GM18873 (cell line): ENCODE data around the gene HAVCR1.
"Not testable (repeated sequence)": the region's sequence is repeated elsewhere in the genome, so short reads cannot be mapped to it uniquely, and the experiment has no call there.

ENCODE experiments used
- ATAC-seq: cut with Tn5 transposase; IDR thresholded peaks from one replicate; pipeline ENCODE4 v1.9.1; 2021; ENCODE audit warnings: mild to moderate bottlenecking, moderate library complexity, moderate number of reproducible peaks; ENCODE audit not compliant: unreplicated experiment, low FRiP score

Gene HAVCR1

DNA sequence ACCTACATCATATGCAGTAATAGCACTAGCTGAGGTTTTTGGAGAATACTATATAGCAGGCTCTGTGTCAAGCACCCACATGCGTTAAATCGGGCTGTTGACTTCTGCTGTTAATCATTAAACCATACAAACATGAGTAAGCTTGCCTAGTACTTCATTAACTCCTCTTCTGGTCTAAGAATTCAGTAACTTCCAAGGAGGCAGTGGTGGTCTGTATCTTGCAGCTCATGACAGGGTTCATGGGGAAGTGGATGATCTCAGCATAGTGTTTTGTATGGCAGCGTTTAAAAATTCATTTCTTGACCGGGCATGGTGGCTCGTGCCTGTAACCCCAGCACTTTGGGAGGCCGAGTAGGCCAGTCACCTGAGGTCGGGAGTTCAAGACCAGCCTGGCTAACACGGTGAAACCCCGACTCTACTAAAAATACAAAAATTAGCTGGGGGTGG lies at the start of gene HAVCR1:
TSS of gene HAVCR1 (minus strand) at position 24 of the 447 bp plus-strand sequence. CDS start 1,173 bp downstream, outside the sequence.
- ATAC-seq: no peak

DNA sequence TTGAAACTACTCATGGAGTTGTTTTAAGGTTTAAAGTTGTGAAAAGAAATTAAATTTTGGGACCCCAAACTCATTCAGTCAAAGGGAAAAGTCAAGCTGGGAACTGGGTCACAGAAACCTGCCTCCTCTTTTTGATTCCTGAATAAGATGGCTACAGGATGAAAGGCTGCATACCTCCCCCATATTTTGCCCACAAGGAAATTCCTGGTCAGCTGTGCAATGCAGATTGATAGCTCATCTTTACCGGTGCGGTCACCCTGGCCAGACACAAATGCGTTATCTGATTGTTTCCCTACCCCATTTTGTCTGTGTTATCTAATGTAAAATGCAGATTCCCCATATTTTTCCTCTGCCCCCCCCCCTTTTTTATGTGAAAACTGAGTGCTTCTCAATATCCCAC lies 48.6 kb upstream of the HAVCR1 start:
- no peak for ATAC-seq

GRCh38 chr5:157106630-157107461 lies 47.9 kb upstream of the HAVCR1 start:
- no peak for ATAC-seq

DNA sequence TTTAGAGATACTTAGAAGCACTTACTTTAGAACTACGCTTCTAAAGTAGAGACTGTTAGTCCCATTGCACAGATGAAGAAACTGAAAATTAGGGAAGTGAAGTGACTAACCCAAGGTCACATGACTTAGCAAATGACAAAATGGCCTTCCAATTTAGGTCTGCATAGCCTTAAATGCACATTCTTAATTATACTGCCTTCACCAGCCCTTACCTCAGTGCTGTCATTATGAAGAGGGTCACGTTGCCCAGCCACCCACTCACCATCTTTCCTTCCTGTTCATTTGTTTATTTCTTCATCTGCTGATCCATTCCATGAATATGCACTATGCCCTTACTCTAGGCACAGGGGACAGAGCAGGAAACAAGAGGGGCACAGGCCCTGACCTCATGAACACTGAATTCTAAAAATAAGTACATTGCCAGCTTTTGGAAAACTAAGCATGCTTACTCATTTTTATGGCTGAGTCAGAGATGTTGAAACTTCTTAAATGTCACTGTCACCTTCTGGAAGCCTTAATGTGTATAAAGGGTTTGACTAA lies 41.3 kb upstream of the HAVCR1 start:
- ATAC-seq: no peak

- ATAC-seq: peak; percentile 72
Observed at GRCh38 chr5:157088342-157088990, 29.6 kb upstream of the HAVCR1 start.

DNA sequence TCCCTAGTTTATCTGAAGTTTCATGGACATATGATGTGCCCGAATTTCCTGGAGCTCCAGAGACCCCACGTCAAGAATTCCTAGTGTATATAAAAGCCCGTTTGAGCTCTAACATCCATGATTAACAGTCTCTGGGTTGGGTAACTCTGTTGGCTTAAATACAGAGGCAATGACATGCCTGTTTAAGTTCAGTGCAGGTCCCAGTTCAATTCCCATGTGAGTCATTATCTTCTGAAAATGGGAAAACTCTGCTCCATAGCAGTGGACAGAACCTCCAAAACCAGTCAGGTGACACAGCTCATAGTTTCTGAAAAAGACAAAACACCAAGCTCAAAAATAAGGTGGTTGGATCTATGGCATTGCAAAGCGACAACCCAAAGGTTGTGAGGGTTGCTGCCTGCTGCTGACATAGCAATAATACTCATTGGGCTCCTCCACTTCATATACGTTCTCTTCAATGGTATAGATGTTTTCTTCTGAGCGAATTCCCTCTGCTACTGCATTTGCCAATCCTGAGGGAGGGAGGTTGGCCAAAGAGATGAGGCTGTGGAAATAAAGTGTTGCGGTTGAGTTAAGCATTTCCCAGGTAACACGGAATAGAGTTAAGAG lies 27.9 kb upstream of the HAVCR1 start:
- no peak for ATAC-seq

DNA sequence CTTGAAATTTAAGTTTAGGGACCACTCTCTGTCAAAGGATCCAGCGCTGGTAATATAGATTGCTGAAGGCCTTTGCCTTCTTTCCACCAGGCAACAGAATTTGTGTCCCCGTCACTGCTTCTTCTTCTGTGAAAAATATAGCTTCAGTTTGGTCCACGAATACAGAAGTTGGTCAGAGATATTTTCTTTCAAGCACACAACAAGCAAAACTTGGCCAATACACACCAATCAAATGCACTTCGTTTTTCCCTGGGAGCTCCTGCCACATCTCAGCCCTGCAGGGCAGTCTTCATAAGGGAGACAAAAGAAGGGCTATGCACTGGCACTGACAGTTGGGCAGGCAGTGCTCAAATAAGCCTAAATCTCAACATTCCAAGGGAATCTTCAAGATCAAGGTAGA lies 27.0 kb upstream of the HAVCR1 start:
- no peak for ATAC-seq

DNA sequence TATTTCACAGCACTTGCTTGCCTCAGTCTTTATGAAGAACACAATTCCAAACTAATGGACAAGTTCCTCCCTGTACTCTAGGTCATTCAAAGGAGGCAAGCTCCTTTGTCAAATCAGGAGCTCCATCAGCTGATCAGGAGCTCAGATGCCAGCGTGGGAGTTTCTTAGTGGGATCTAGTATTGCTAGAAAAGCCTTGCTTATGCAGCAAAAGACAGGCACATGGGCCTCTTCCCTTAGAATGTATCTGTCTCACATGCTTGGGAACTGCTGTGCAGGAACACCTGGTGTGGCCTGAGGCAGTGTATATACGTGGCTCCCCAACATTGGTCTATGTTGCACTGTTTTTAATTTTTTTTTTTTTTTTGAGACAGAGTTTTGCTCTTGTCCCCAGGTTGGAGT lies 21.4 kb upstream of the HAVCR1 start:
- ATAC-seq: no peak

DNA sequence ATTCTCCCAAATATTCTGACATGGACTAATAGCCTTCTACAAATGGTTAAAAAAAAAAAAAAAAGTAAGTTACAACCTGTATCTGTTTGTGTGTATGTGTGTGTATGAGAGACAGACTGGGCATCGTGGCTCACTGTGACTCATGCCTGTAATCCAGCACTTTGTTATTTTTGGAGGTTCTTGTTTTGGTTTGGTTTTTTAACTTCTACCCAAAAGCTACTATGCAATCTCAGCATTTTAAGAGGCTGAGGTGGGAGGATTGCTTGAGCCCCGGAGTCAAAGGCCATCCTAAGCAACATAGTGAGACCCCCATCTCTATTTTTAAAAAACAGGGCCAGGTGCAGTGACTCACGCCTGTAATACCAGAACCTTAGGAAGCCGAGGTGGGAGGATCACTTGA lies 17.6 kb upstream of the HAVCR1 start:
- no peak for ATAC-seq

GRCh38 chr5:157072508-157072907 lies 13.6 kb upstream of the HAVCR1 start:
- ATAC-seq: no peak

DNA sequence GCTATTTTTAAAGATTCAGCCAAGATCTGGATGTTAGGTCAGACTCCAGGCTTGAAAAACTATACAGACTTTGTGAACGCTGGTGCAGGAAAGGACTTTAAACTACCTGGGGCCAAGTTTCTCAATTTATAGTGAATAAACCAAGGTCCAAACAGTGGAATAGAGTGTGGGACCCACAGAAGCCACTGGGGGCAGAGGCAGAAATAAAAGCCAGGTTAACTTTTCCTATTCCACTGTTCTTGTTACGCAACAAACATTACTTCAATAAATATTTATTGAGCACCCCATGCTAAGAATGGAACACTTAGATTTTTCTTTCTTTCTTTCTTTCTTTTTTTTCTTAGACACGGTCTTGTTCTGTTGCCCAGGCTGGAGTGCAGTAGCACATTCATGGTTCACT lies 11.0 kb upstream of the HAVCR1 start:
- ATAC-seq: no peak

GRCh38 chr5:157068785-157069184 lies 9.9 kb upstream of the HAVCR1 start:
- ATAC-seq: no peak

GRCh38 chr5:157068339-157068738 lies 9.4 kb upstream of the HAVCR1 start:
- ATAC-seq: no peak

GRCh38 chr5:157067005-157067404 lies 8.1 kb upstream of the HAVCR1 start:
- no peak for ATAC-seq

GRCh38 chr5:157066080-157066479 lies 7.2 kb upstream of the HAVCR1 start:
- no peak for ATAC-seq

- no peak for ATAC-seq
Observed at GRCh38 chr5:157063776-157064430, 5.0 kb upstream of the HAVCR1 start.

DNA sequence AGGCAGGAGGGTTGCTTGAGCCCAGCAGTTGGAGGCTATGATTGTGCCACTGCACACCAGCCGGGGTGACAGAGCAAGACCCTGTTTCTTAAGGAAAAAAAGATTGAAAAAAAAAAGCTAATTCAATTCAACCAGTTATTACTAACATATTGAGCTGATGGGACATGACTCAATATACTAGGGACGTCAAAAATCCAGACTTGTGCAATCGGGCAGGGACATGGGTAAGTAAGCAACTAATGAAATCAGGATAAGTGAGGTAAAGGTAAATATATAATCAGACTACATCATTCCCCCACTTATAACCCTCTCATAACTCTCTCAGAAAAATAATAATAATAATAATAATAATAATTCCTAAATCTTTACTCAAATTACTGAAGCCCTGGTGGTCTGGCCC lies 975 bp upstream of the HAVCR1 start:
- ATAC-seq: no peak

DNA sequence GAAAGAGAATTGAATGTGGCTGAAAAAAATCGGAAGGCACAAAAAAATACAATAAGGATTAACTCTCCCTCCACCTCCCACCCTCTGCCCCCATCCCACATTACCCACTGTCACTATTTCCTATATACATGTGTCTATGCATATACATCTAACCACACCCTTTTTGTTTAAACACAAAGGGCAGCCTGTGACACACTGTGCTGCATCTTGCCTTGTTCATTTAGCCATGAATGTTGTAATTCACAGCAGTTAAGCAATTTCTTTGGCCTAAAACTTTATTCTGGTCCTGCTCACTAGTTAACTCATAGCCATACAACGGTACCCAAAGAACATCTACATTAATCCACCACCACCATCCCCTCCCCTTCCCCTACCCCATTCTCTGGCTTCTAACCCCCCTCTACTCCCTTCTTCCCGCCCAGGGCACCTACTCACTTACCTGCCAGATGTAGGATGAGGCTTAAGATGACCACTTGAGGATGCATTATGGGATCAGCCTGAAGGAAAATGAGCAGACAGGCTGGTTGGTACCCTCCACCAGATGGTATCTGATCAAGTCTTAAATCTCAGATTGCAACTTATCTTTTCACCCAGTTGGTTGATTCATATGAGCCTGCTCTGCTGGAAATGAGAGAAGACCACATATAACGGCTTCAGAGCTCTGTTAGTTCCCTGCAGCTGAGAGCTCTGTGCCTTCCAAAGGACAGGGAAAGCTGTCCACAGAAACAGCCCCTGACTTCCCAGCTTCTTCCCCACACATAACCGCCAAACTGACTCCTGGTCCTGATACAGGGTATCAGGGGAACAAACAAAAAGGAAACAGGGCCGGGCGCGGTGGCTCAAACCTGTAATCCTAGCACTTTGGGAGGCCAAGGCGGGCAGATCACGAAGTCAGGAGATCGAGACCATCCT lies 1.2 kb downstream of the HAVCR1 start:
- no peak for ATAC-seq

DNA sequence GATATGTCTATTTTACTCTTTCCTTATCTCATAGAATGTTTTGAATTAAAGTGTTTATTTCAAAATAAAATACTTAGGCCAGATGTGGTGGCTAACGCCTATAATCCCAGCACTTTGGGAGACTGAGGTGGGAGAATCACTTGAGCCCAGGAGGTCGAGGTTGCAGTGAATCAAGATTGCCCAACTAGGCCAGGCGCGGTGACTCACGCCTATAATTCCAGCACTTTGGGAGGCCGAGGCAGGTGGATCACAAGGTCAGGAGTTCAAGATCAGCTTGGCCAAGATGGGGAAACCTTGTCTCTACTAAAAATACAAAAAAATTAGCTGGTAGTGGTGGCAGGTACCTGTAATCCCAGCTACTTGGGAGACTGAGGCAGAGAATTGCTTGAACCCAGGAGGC lies 2.1 kb downstream of the HAVCR1 start:
- not testable (repeated sequence) for ATAC-seq
